H9 (cell line): Measurements from ENCODE around the gene KANSL1. TPM values are rescaled to one million over a fixed set of nuclear protein-coding genes. Genes with fewer than 3 reads are reported as not detected.

Experiments used
- DNase-seq: peaks from one replicate; pipeline ENCODE4 v3.0.0-alpha.2; 2017
- H2AFZ ChIP-seq: one replicate; pipeline ENCODE4 v1.6.1; 2013; ENCODE audit warnings: mild to moderate bottlenecking, low read length, control low read depth, moderate library complexity
- H2AK5ac ChIP-seq: 2 replicates; pipeline ENCODE4 v1.6.1; 2013; ENCODE audit warnings: low read length, control low read depth, mixed read lengths; ENCODE audit not compliant: insufficient read length
- H2BK120ac ChIP-seq: one replicate; pipeline ENCODE4 v1.6.1; 2013; ENCODE audit warnings: low read depth, mild to moderate bottlenecking, low read length, control low read depth, inconsistent platforms; ENCODE audit not compliant: poor library complexity, severe bottlenecking
- H2BK12ac ChIP-seq: 2 replicates; pipeline ENCODE4 v1.6.1; 2013; ENCODE audit warnings: low read length, control low read depth, mixed read lengths, low read depth; ENCODE audit not compliant: insufficient read length
- H2BK15ac ChIP-seq: 2 replicates; pipeline ENCODE4 v1.6.1; 2013; ENCODE audit warnings: low read depth, low read length, control low read depth
- H2BK20ac ChIP-seq: one replicate; pipeline ENCODE4 v1.6.1; 2013; ENCODE audit warnings: low read depth, mild to moderate bottlenecking, low read length, control low read depth, inconsistent platforms; ENCODE audit not compliant: poor library complexity, severe bottlenecking
- H2BK5ac ChIP-seq: 2 replicates; pipeline ENCODE4 v1.6.1; 2013; ENCODE audit warnings: low read length, control low read depth, mixed read lengths; ENCODE audit not compliant: insufficient read length
- H3K14ac ChIP-seq: 2 replicates; pipeline ENCODE4 v1.6.1; 2013; ENCODE audit warnings: low read length, control low read depth; ENCODE audit not compliant: insufficient read depth
- H3K18ac ChIP-seq: 2 replicates; pipeline ENCODE4 v1.6.1; 2013; ENCODE audit warnings: low read depth, mild to moderate bottlenecking, mixed read lengths, low read length, control low read depth; ENCODE audit not compliant: insufficient read length
- H3K23ac ChIP-seq: 2 replicates; pipeline ENCODE4 v1.6.1; 2013; ENCODE audit warnings: low read length, control low read depth, mixed read lengths, low read depth; ENCODE audit not compliant: insufficient read length
- H3K23me2 ChIP-seq: 2 replicates; pipeline ENCODE4 v1.6.1; 2013; ENCODE audit warnings: low read depth, mild to moderate bottlenecking, mixed read lengths, low read length, control low read depth; ENCODE audit not compliant: insufficient read length, poor library complexity, severe bottlenecking
- H3K27ac ChIP-seq: 2 replicates; pipeline ENCODE4 v1.5.1; 2013; ENCODE audit warnings: low read length, control low read depth, mixed read lengths, low read depth; ENCODE audit not compliant: insufficient read length
- H3K27me3 ChIP-seq: 2 replicates; pipeline ENCODE4 v1.6.1; 2013; ENCODE audit warnings: low read length, control low read depth, inconsistent platforms; ENCODE audit not compliant: insufficient read depth
- H3K4ac ChIP-seq: 2 replicates; pipeline ENCODE4 v1.6.1; 2013; ENCODE audit warnings: low read depth, mild to moderate bottlenecking, control low read depth, inconsistent platforms, low read length, moderate library complexity
- H3K4me1 ChIP-seq: 2 replicates; pipeline ENCODE4 v1.6.1; 2013; ENCODE audit warnings: low read length, control low read depth, inconsistent platforms; ENCODE audit not compliant: insufficient read depth
- H3K4me2 ChIP-seq: 2 replicates; pipeline ENCODE4 v1.6.1; 2013; ENCODE audit warnings: low read length, control low read depth, mixed read lengths; ENCODE audit not compliant: insufficient read length, insufficient read depth
- H3K56ac ChIP-seq: 2 replicates; pipeline ENCODE4 v1.6.1; 2013; ENCODE audit warnings: low read depth, mild to moderate bottlenecking, mixed read lengths, low read length, control low read depth; ENCODE audit not compliant: insufficient read length
- H3K79me1 ChIP-seq: 2 replicates; pipeline ENCODE4 v1.6.1; 2013; ENCODE audit warnings: low read depth, mild to moderate bottlenecking, moderate library complexity, low read length, control low read depth, inconsistent platforms; ENCODE audit not compliant: insufficient read depth, poor library complexity, severe bottlenecking
- H3K79me2 ChIP-seq: 2 replicates; pipeline ENCODE4 v1.6.1; 2013; ENCODE audit warnings: low read length, control low read depth, inconsistent platforms; ENCODE audit not compliant: insufficient read depth
- H3K9ac ChIP-seq: 2 replicates; pipeline ENCODE4 v1.6.1; 2013; ENCODE audit warnings: low read length, control low read depth, mixed read lengths; ENCODE audit not compliant: insufficient read length; ENCODE audit errors: extremely low read depth
- H3K9me3 ChIP-seq: one replicate; pipeline ENCODE4 v1.6.1; 2013; ENCODE audit warnings: low read depth, low read length, inconsistent platforms; ENCODE audit not compliant: control insufficient read depth
- H3T11ph ChIP-seq: one replicate; pipeline ENCODE4 v1.6.1; 2013; ENCODE audit warnings: mild to moderate bottlenecking, low read length, control low read depth, inconsistent platforms
- H4K20me1 ChIP-seq: one replicate; pipeline ENCODE4 v1.6.1; 2013; ENCODE audit not compliant: control insufficient read depth, insufficient read length, insufficient read depth
- H4K5ac ChIP-seq: 2 replicates; pipeline ENCODE4 v1.6.1; 2013; ENCODE audit warnings: low read depth, mild to moderate bottlenecking, mixed read lengths, low read length, control low read depth; ENCODE audit not compliant: insufficient read length
- H4K8ac ChIP-seq: replicated peaks from 2 replicates; pipeline ENCODE4 v1.6.1; 2013; ENCODE audit warnings: low read length, control low read depth, mixed read lengths, low read depth; ENCODE audit not compliant: insufficient read length
- H4K91ac ChIP-seq: 2 replicates; pipeline ENCODE4 v1.6.1; 2013; ENCODE audit warnings: low read depth, mild to moderate bottlenecking, moderate library complexity, mixed read lengths, low read length, control low read depth; ENCODE audit not compliant: insufficient read length
- H3K27ac Mint-ChIP-seq, 3 experiments: 2 replicates in 2 of 3; 3 replicates in 1 of 3; pipeline ENCODE4 v1.8.0; 2020 to 2021; ENCODE audit warnings: mixed read lengths in 3 of 3, mild to moderate bottlenecking in 1 of 3, moderate library complexity in 1 of 3
- H3K27me3 Mint-ChIP-seq: 2 replicates; pipeline ENCODE4 v1.8.0; 2021; ENCODE audit warnings: low read depth, mild to moderate bottlenecking, moderate library complexity, mixed read lengths
- H3K36me3 Mint-ChIP-seq, 3 experiments: 2 replicates in 2 of 3; 3 replicates in 1 of 3; pipeline ENCODE4 v1.8.0; 2020 to 2021; ENCODE audit warnings: low read depth in 3 of 3, mixed read lengths in 3 of 3; ENCODE audit not compliant: insufficient read depth in 1 of 3
- H3K4me1 Mint-ChIP-seq, 2 experiments: 2 replicates each; pipeline ENCODE4 v1.8.0; 2020; ENCODE audit warnings: mixed read lengths in 2 of 2
- H3K4me3 Mint-ChIP-seq, 2 experiments: 2 replicates in 1 of 2; 3 replicates in 1 of 2; pipeline ENCODE4 v1.8.0; 2020 to 2021; ENCODE audit warnings: mild to moderate bottlenecking in 2 of 2, mixed read lengths in 2 of 2, moderate library complexity in 1 of 2
- H3K9me3 Mint-ChIP-seq, 2 experiments: 2 replicates in 1 of 2; 3 replicates in 1 of 2; pipeline ENCODE4 v1.8.0; 2020; ENCODE audit warnings: mild to moderate bottlenecking in 2 of 2, mixed read lengths in 2 of 2, moderate library complexity in 1 of 2
- WGBS: extraction: QIAGEN DNeasy Blood & Tissue Kit; methylation state at CpG from one replicate; pipeline ENCODE4 v1.1.7; 2013; ENCODE audit warnings: missing lambda C conversion rate, low lambda C conversion rate, mixed read lengths; ENCODE audit not compliant: insufficient read length; ENCODE audit errors: extremely low coverage; 5-methylcytosine and 5-hydroxymethylcytosine counted together
- total RNA-seq: library from RNA; stranded (reverse); gene quantifications from 2 replicates; pipeline ENCODE4 v1.2.1, GENCODE V29; 2021
- TF ChIP-seq, protein P1 (sequence below): fragments of 200-600 bp; sonication (generic); conservative IDR thresholded peaks from 3 replicates; pipeline ENCODE4 v1.8.0; 2021; ENCODE audit warnings: antibody characterized with exemption, mild to moderate bottlenecking

Gene KANSL1
- total RNA-seq, 1 experiment from 2014 or later = 114 TPM

DNA sequence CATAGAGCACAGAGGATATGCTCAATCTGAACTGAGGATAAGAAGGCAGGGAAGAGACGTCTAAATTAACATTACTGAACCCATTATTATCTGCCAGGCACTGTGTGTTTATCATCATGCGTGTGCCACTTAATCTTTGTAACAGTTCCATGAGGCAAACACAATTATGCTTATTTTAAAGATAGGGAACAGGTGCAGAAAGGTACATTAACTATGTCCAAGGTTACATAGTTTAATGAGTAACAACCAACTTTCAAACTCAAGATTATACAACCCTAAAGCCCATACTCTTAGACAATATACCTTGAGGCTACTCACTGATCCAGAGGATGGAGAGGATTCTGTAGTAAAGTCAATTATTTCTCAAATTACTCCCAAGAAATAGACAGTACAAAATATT, 151.0 kb downstream of the KANSL1 start:
- H3K23me2 ChIP-seq = no peaks in the 10 kb centered on the region
- no peak overlapping the region for H4K5ac ChIP-seq
- no peak overlapping the region for H3K14ac ChIP-seq
- no peaks in the 10 kb centered on the region for H3K79me2 ChIP-seq
- Mint-ChIP-seq H3K4me3 (no peak overlapping the region), H3K27me3 (peaks cover 2% of the 10 kb centered on the region; the same call in 1 of the 2 replicates), H3K27ac (no peak overlapping the region; a peak in 1 of 7 replicates), H3K36me3 (peaks cover 26 to 81% (median 78%) of the 10 kb centered on the region in 3 experiments; a peak in 6 of 7 replicates), H3K9me3 (no peaks in the 10 kb centered on the region), H3K4me1 (peaks cover 13 to 18% of the 10 kb centered on the region in 2 experiments)
- H2BK15ac ChIP-seq = no peak overlapping the region
- H3K4me1 ChIP-seq = no peaks in the 10 kb centered on the region
- no peak overlapping the region for H4K8ac ChIP-seq
- H2AFZ ChIP-seq = no peak overlapping the region
- H2BK20ac ChIP-seq = no peak overlapping the region
- no CpG with 5 or more reads among the region's 2 CpGs for WGBS
- no peak overlapping the region for H3K9ac ChIP-seq
- no peak overlapping the region for H2BK5ac ChIP-seq
- H3K4me2 ChIP-seq = no peak overlapping the region
- no peak overlapping the region for H3K18ac ChIP-seq
- H2BK12ac ChIP-seq = no peak overlapping the region
- no peaks in the 10 kb centered on the region for H4K20me1 ChIP-seq
- H2AK5ac ChIP-seq = no peak overlapping the region
- no peaks in the 10 kb centered on the region for H3K9me3 ChIP-seq
- DNase-seq = no peak
- H4K91ac ChIP-seq = no peak overlapping the region
- no peak overlapping the region for H2BK120ac ChIP-seq
- H3K56ac ChIP-seq = no peak overlapping the region
- no peaks in the 10 kb centered on the region for H3K79me1 ChIP-seq
- no peaks in the 10 kb centered on the region for H3K27me3 ChIP-seq
- TF ChIP-seq, protein P1, sequence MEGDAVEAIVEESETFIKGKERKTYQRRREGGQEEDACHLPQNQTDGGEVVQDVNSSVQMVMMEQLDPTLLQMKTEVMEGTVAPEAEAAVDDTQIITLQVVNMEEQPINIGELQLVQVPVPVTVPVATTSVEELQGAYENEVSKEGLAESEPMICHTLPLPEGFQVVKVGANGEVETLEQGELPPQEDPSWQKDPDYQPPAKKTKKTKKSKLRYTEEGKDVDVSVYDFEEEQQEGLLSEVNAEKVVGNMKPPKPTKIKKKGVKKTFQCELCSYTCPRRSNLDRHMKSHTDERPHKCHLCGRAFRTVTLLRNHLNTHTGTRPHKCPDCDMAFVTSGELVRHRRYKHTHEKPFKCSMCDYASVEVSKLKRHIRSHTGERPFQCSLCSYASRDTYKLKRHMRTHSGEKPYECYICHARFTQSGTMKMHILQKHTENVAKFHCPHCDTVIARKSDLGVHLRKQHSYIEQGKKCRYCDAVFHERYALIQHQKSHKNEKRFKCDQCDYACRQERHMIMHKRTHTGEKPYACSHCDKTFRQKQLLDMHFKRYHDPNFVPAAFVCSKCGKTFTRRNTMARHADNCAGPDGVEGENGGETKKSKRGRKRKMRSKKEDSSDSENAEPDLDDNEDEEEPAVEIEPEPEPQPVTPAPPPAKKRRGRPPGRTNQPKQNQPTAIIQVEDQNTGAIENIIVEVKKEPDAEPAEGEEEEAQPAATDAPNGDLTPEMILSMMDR = no peak
- H3K4ac ChIP-seq = no peak overlapping the region
- H3K23ac ChIP-seq = no peak overlapping the region
- H3T11ph ChIP-seq = no peak overlapping the region
- H3K27ac ChIP-seq = no peak overlapping the region
